LNCAP (cell line): ENCODE measurements around the gene NRG4.
A peak's percentile ranks its signal among the peaks of the same experiment; 100 is the strongest.

ENCODE experiments used
- TF ChIP-seq, protein P1 (sequence below): fragments of 450-650 bp; IDR thresholded peaks from 2 replicates; pipeline ENCODE4 v1.5.1; 2017; ENCODE audit warnings: mild to moderate bottlenecking

The NRG4 gene

DNA sequence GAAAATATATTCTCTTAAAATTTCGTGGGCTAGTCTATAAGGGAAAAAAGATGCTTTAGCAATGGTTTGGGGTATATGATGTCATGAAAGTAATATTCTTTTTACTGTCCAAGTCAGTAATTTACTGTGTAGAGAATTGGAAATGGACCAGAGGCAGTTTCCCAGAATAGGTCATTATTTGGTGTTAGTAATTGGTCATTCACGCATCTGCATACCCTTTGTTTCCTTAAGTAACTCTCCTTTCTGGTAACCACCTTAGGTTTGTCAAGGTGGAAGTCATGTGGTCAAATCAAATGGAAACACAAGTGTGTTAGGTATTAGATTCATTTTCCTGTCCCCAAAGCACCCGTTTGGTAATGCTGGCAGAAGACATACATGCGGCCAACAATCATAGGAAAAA is 84.6 kb downstream of the NRG4 start:
- TF ChIP-seq, protein P1, sequence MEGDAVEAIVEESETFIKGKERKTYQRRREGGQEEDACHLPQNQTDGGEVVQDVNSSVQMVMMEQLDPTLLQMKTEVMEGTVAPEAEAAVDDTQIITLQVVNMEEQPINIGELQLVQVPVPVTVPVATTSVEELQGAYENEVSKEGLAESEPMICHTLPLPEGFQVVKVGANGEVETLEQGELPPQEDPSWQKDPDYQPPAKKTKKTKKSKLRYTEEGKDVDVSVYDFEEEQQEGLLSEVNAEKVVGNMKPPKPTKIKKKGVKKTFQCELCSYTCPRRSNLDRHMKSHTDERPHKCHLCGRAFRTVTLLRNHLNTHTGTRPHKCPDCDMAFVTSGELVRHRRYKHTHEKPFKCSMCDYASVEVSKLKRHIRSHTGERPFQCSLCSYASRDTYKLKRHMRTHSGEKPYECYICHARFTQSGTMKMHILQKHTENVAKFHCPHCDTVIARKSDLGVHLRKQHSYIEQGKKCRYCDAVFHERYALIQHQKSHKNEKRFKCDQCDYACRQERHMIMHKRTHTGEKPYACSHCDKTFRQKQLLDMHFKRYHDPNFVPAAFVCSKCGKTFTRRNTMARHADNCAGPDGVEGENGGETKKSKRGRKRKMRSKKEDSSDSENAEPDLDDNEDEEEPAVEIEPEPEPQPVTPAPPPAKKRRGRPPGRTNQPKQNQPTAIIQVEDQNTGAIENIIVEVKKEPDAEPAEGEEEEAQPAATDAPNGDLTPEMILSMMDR, result no peak

DNA sequence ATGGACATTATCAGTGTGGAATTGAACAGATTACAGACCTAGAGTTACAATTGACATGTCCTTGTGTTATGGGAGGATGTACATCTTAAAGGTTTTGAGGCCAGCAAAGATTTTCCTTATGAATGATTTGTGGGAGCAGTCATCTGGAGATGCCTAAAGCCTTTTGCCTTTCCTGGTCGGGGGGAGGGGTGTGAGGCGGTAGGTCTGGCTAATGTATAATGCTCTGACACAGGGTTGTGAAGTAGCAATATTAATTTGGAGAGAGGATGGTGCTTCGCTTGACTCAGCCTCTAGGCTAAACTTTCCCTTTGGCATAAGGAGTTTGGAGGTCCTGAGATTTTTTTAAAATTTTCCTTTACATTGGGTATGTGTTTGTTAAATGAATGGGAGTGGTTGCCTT is 85.3 kb downstream of the NRG4 start:
- TF ChIP-seq, protein P1, result no peak

DNA sequence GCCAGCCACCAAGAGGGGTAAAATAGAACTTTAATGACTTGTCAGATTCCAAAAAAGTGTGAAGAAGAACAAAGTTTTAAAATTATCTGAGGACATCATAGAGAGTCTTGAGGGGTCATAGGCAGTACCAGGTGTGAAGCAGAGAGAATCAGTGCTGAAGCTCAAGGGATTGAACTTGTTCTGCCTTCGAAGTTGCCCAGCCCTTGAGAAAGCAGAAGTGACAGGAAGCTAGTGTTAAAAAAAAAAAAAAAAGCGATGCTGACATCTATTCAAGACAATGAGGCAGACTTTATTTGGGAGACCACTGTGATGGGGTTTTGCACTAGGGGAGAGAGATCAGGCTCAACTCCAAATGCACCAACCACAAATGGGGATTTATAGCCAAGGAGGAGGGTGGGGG is 86.8 kb downstream of the NRG4 start:
- TF ChIP-seq, protein P1, result no peak

DNA sequence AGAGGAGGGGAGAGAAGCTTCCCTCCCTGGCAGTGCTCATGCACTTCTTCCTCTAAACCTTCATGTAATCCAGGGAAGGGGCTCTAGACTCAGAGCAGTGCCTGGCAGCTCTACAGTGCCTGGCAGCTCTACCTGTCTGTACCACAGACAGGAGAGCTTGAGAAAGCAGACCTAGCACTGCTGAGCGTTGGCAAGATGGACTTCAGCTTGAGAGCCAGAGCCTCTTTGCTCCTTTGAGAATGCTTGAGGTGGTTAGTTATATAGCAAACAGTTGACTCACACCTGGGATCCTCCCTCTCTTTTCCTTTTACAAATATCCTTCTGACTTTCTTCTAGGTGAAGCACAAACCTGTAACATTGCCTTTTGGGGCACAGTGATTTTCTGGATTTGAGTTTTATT is 87.6 kb downstream of the NRG4 start:
- TF ChIP-seq, protein P1, result no peak

- TF ChIP-seq, protein P1, result no peak
Observed at GRCh38 chr15:75923756-75924155, 88.5 kb downstream of the NRG4 start.

DNA sequence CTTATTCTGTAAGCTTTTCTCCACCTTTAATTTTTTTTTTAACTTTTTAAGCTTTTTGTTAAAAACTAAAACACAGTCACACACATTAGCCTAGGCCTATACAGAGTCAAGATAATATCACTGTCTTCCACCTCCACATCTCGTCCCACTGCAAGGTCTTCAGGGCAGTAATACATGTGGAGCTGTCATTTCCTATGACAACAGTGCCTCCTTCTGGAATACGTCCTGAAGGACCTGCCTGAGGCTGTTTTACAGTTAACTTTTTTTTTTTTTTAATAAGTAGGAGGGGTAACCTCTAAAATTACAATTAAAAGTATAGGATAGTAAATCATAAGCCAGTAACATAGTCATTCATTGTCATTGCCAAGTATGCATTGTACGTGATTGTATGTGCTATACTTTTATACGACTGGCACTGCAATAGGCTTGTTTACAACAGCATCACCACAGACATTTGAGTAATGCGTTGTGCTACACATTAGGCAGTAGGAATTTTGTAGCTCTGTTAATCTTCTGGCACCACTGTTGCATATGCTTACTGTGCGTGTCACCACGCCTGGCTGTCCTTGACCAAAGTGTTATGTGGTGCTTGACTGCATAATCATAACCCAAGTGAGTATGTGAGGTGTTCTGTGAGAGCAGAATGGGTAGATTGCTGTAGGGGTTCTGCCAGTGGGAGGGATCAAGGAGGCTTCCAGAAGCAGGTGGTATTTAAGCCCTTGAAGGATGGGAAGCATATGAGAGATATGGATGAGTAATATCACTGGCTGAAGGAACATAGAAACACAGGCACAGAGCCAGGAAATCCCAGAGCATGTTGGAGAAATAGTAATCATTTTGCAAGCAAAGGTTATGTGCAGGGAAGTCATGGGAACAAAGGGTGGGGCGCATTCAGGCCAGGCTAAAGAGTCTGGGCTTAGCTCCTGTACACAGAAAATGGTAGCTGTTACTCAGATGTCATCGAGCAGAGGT is 90.2 kb downstream of the NRG4 start:
- TF ChIP-seq, protein P1, result peak; percentile 74

DNA sequence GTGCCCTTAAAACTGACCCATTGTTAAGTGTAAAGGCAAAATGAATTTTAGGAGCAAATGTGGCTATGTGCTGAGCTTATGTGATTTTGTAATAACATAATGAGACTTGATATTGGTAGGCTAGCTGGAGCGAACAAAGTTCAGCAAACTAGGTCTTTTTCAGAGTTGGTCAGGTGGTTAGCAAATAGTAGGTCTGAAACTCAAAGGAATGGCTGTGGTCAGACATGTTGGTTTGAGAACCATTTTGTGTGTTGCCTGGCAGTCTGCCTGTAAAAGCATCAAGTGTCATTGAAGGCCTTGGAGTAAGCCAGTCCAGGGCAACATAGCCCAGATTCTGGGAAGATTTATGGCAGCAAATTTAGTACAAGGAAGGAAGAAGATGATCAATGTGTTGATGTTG is 92.1 kb downstream of the NRG4 start:
- TF ChIP-seq, protein P1, result no peak
